Breast epithelium (tissue), 4 donors: ENCODE results near the gene NLRX1. TPM values are rescaled to one million over a fixed set of nuclear protein-coding genes. Genes with fewer than 3 reads are reported as not detected.

Source experiments
- DNase-seq, 2 donors: peaks; one replicate each; pipeline ENCODE4 v3.0.0-alpha.2; 2019; ENCODE audit warnings: low spot score in 2 of 2
- H3K27ac ChIP-seq, 2 donors: fragments of 200-600 bp; sonication (generic) in 1 of 2; one replicate each; pipeline ENCODE4 v1.5.1; 2016 to 2019; ENCODE audit warnings: mild to moderate bottlenecking in 1 of 2
- H3K27me3 ChIP-seq, 2 donors: fragments of 200-600 bp; sonication (generic) in 1 of 2; one replicate each; pipeline versions ENCODE4 v1.5.1 to v1.6.0; 2017 to 2019; ENCODE audit warnings: control low read depth in 1 of 2, mild to moderate bottlenecking in 1 of 2
- H3K36me3 ChIP-seq: fragments of 200-600 bp; one replicate; pipeline ENCODE4 v1.5.1; 2019
- H3K4me1 ChIP-seq, 2 donors: fragments of 200-600 bp; sonication (generic); one replicate each; pipeline ENCODE4 v1.5.1; 2016 to 2019; ENCODE audit warnings: control low read depth in 1 of 2
- H3K4me3 ChIP-seq, 3 donors: fragments of 200-600 bp; sonication (generic); 1 replicate in 2 of 3; 2 replicates in 1 of 3; pipeline ENCODE4 v1.5.1; 2016 to 2019; ENCODE audit warnings: mild to moderate bottlenecking in 3 of 3, moderate library complexity in 2 of 3
- H3K9me3 ChIP-seq, 2 donors: fragments of 200-600 bp; sonication (generic) in 1 of 2; one replicate each; pipeline ENCODE4 v1.5.1; 2016 to 2019; ENCODE audit warnings: control low read depth in 1 of 2
- CTCF ChIP-seq, 3 donors: fragments of 450-650 bp; IDR thresholded peaks; one replicate each; pipeline ENCODE4 v1.5.1; 2016 to 2017; ENCODE audit warnings: antibody characterized with exemption in 3 of 3, mild to moderate bottlenecking in 3 of 3, moderate library complexity in 3 of 3
- POLR2A ChIP-seq: fragments of 450-650 bp; IDR thresholded peaks from one replicate; pipeline ENCODE4 v1.6.1; 2016; ENCODE audit warnings: antibody characterized with exemption, mild to moderate bottlenecking, moderate library complexity
- POLR2AphosphoS5 ChIP-seq, 3 donors: sonication (generic); formaldehyde crosslinking; IDR thresholded peaks; one replicate each; pipeline ENCODE4 v1.6.1; 2017; ENCODE audit warnings: antibody characterized with exemption in 3 of 3
- intact Hi-C: fragments of 100-400 bp; cut with DNase I; formaldehyde crosslinking; loops from one replicate; pipeline ENCODE4 v1.15.1; 2023; ENCODE audit warnings: low total_unique reads
- total RNA-seq, 3 donors: library from RNA; depleted of rRNA; stranded (reverse); fragments of >200 nt; gene quantifications; one replicate each; pipeline ENCODE4 v1.1.0, GENCODE V29; 2016

Gene NLRX1
- total RNA-seq, 3 donors from 2014 or later, result 11.5 to 16.1 (median 13.3) TPM

- no peak for DNase-seq
- Histone ChIP-seq H3K36me3 (no peaks in the 10 kb centered on the region), H3K27ac (no peak within 1 kb of the TSS), H3K9me3 (no peaks in the 10 kb centered on the region), H3K4me1 (no peaks in the 10 kb centered on the region), H3K4me3 (peak within 1 kb of the TSS; percentile 50 to 75 (median 62)), H3K27me3 (peaks cover 0 to 10% of the 10 kb centered on the region in 2 donors)
- intact Hi-C loops, result no loop called here
- TF ChIP-seq POLR2A, result no peak
- no peak for TF ChIP-seq CTCF (IDR thresholded peaks at IDR 0.05)
- TF ChIP-seq POLR2AphosphoS5 (IDR thresholded peaks at IDR 0.05), result no peak
Observed at GRCh38 chr11:119149018-119149785, 19.3 kb upstream of the NLRX1 start, which contains the start of gene ABCG4. TSS of gene ABCG4 (plus strand) at chr11:119149052. CDS start at chr11:119149966, 914 bp downstream.

- Histone ChIP-seq H3K36me3 (no peaks in the 10 kb centered on the region), H3K4me1 (no peaks in the 10 kb centered on the region), H3K4me3 (peak overlapping the region; percentile 50 to 75 (median 62)), H3K27me3 (peaks cover 0 to 10% of the 10 kb centered on the region in 2 donors), H3K27ac (no peak overlapping the region), H3K9me3 (no peaks in the 10 kb centered on the region)
- no peak for DNase-seq
- TF ChIP-seq CTCF (IDR thresholded peaks at IDR 0.05) (no peak), POLR2AphosphoS5 (IDR thresholded peaks at IDR 0.05) (no peak), POLR2A (no peak)
- intact Hi-C loops, result no loop called here
Observed at GRCh38 chr11:119149786-119150275, 18.7 kb upstream of the NLRX1 start.

- H3K4me1 ChIP-seq, result no peaks in the 10 kb centered on the region
- intact Hi-C loops, result no loop called here
- no peak for DNase-seq
- no peaks in the 10 kb centered on the region for H3K9me3 ChIP-seq
- peaks cover 0 to 5% of the 10 kb centered on the region in 2 donors for H3K27me3 ChIP-seq
- no peaks in the 10 kb centered on the region for H3K36me3 ChIP-seq
- no peak overlapping the region for H3K27ac ChIP-seq
- TF ChIP-seq POLR2AphosphoS5 (IDR thresholded peaks at IDR 0.05), result no peak
- no peak for TF ChIP-seq CTCF (IDR thresholded peaks at IDR 0.05)
- no peak for TF ChIP-seq POLR2A
- H3K4me3 ChIP-seq, result no peak overlapping the region
Observed at GRCh38 chr11:119152043-119152442, 16.5 kb upstream of the NLRX1 start.

DNA sequence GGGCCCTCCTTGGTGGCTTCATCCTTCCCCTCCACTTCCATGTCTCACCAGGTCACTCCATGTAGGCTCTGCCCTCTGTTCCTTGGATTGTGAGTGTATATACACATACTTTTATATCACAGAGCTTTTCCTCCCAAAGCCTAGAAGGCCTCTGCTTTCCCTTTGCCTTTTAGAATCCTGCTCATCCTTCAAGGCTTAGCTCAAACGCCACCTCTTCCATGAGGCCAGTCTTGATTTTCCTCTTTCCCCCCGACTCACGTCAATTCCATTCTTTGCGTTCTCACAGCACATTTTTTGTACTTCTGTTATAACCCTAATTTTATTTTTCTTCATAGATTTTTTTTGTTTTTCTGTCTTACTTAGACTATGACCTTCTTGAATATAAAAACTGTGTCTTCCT is 15.9 kb upstream of the NLRX1 start:
- intact Hi-C loops, result no loop called here
- Histone ChIP-seq H3K27ac (no peak overlapping the region), H3K27me3 (peaks cover 0 to 5% of the 10 kb centered on the region in 2 donors), H3K4me1 (no peaks in the 10 kb centered on the region), H3K36me3 (no peaks in the 10 kb centered on the region), H3K9me3 (no peaks in the 10 kb centered on the region), H3K4me3 (no peak overlapping the region)
- TF ChIP-seq POLR2AphosphoS5 (IDR thresholded peaks at IDR 0.05) (no peak), POLR2A (no peak), CTCF (IDR thresholded peaks at IDR 0.05) (no peak)
- no peak for DNase-seq
